Stimulated activated CD8-positive, alpha-beta memory T cell treated with anti-CD3 and anti-CD28 coated beads, Interleukin-12 subunit alpha, Interleukin-12 subunit beta, amount 100 ng/mL, for 4 hours (primary cell): ENCODE data around the gene BACH2.
"Not testable (repeated sequence)": the region's sequence is repeated elsewhere in the genome, so short reads cannot be mapped to it uniquely, and the experiment has no call there.

Experiments used
- DNase-seq: peaks from one replicate; pipeline ENCODE4 v3.0.0-alpha.2; 2020; ENCODE audit warnings: low read depth

The BACH2 gene

GRCh38 chr6:90065173-90065572, 231.5 kb downstream of the BACH2 start:
- DNase-seq = no peak

GRCh38 chr6:90062667-90063066, 234.0 kb downstream of the BACH2 start:
- no peak for DNase-seq

GRCh38 chr6:90062051-90062450, 234.6 kb downstream of the BACH2 start:
- DNase-seq = no peak

- not testable (repeated sequence) for DNase-seq
These were observed 237.5 kb downstream of the BACH2 start for GRCh38 chr6:90059178-90059577.

GRCh38 chr6:90055924-90056323, 240.7 kb downstream of the BACH2 start:
- DNase-seq = not testable (repeated sequence)

GRCh38 chr6:90054193-90054592, 242.4 kb downstream of the BACH2 start:
- not testable (repeated sequence) for DNase-seq

- no peak for DNase-seq
These were observed 243.0 kb downstream of the BACH2 start for GRCh38 chr6:90053614-90054013.

GRCh38 chr6:90049295-90049694, 247.3 kb downstream of the BACH2 start:
- DNase-seq = no peak

- no peak for DNase-seq
These were observed 248.3 kb downstream of the BACH2 start for GRCh38 chr6:90048206-90048967.

GRCh38 chr6:90045535-90045934, 251.1 kb downstream of the BACH2 start:
- DNase-seq = no peak

- no peak for DNase-seq
These were observed 251.7 kb downstream of the BACH2 start for GRCh38 chr6:90044833-90045381.

GRCh38 chr6:90044182-90044832, 252.3 kb downstream of the BACH2 start:
- no peak for DNase-seq

GRCh38 chr6:90040931-90041330, 255.7 kb downstream of the BACH2 start:
- no peak for DNase-seq

GRCh38 chr6:90039911-90040310, 256.7 kb downstream of the BACH2 start:
- DNase-seq = no peak

- DNase-seq = no peak
These were observed 257.5 kb downstream of the BACH2 start for GRCh38 chr6:90038961-90039653.

GRCh38 chr6:90036963-90037362, 259.7 kb downstream of the BACH2 start:
- DNase-seq = no peak

- DNase-seq = no peak
These were observed 261.5 kb downstream of the BACH2 start for GRCh38 chr6:90035047-90035723.

GRCh38 chr6:90033746-90034271, 262.8 kb downstream of the BACH2 start:
- no peak for DNase-seq

GRCh38 chr6:90032489-90033212, 264.0 kb downstream of the BACH2 start:
- DNase-seq = not testable (repeated sequence)

- DNase-seq = no peak
These were observed 267.5 kb downstream of the BACH2 start for GRCh38 chr6:90028995-90029635.
